DOHH2 (cell line): ENCODE results near the gene MS4A7.

ENCODE experiments used
- H3F3A ChIP-seq: fragments of 200-600 bp; sonication (generic), shearing (Covaris generic); 2 replicates; pipeline ENCODE4 v1.6.0; 2016; ENCODE audit warnings: antibody characterized with exemption, mild to moderate bottlenecking; ENCODE audit not compliant: control insufficient read depth, insufficient read depth
- H3K27ac ChIP-seq: fragments of 200-600 bp; sonication (generic); 2 replicates; pipeline ENCODE4 v1.5.1; 2014; ENCODE audit warnings: low read depth, mild to moderate bottlenecking, low read length, moderate library complexity
- H3K27me3 ChIP-seq: fragments of 200-600 bp; sonication (generic); 2 replicates; pipeline ENCODE4 v1.6.1; 2014; ENCODE audit warnings: mild to moderate bottlenecking, low read length, mixed read lengths; ENCODE audit not compliant: control insufficient read depth
- H3K36me3 ChIP-seq: fragments of 200-600 bp; sonication (generic); 2 replicates; pipeline ENCODE4 v1.6.1; 2014; ENCODE audit warnings: mild to moderate bottlenecking, low read length, moderate library complexity, mixed read lengths; ENCODE audit not compliant: control insufficient read depth
- H3K4me1 ChIP-seq: fragments of 200-600 bp; sonication (generic); 2 replicates; pipeline ENCODE4 v1.6.1; 2014; ENCODE audit warnings: mild to moderate bottlenecking, low read length, mixed read lengths; ENCODE audit not compliant: control insufficient read depth
- H3K4me2 ChIP-seq: fragments of 200-600 bp; sonication (generic); 2 replicates; pipeline ENCODE4 v1.6.0; 2014; ENCODE audit warnings: mild to moderate bottlenecking, low read length, moderate library complexity
- H3K4me3 ChIP-seq: fragments of 200-600 bp; sonication (generic); 2 replicates; pipeline ENCODE4 v1.5.1; 2014; ENCODE audit warnings: mild to moderate bottlenecking, low read length, mixed read lengths
- H3K79me2 ChIP-seq: fragments of 200-600 bp; sonication (generic); 2 replicates; pipeline ENCODE4 v1.6.1; 2014; ENCODE audit warnings: mild to moderate bottlenecking, low read length, mixed read lengths; ENCODE audit not compliant: control insufficient read depth
- H3K9me2 ChIP-seq: fragments of 200-600 bp; sonication (generic); replicated peaks from 2 replicates; pipeline ENCODE4 v1.6.1; 2014; ENCODE audit warnings: mild to moderate bottlenecking, low read length, mixed read lengths; ENCODE audit not compliant: control insufficient read depth
- H3K9me3 ChIP-seq: fragments of 200-600 bp; sonication (generic); 2 replicates; pipeline ENCODE4 v1.6.1; 2014; ENCODE audit warnings: antibody characterized with exemption, low read length, mixed read lengths; ENCODE audit not compliant: control insufficient read depth, insufficient read depth
- H4K20me1 ChIP-seq: fragments of 200-600 bp; sonication (generic); 2 replicates; pipeline ENCODE4 v1.6.0; 2014; ENCODE audit warnings: low read depth, mild to moderate bottlenecking, antibody characterized with exemption, low read length, moderate library complexity; ENCODE audit not compliant: control insufficient read depth, insufficient read depth
- CTCF ChIP-seq: fragments of 200-600 bp; sonication (generic); IDR thresholded peaks from one replicate; pipeline ENCODE4 v1.5.1; 2014; ENCODE audit warnings: antibody characterized with exemption, mild to moderate bottlenecking, low read depth, low read length; ENCODE audit not compliant: poor library complexity, severe bottlenecking
- EZH2phosphoT487 ChIP-seq: fragments of 200-600 bp; sonication (generic); IDR thresholded peaks from 2 replicates; pipeline ENCODE4 v1.6.1; 2017; ENCODE audit warnings: borderline replicate concordance, mild to moderate bottlenecking, antibody characterized with exemption, low read length, moderate library complexity, mixed read lengths

MS4A7 gene

DNA sequence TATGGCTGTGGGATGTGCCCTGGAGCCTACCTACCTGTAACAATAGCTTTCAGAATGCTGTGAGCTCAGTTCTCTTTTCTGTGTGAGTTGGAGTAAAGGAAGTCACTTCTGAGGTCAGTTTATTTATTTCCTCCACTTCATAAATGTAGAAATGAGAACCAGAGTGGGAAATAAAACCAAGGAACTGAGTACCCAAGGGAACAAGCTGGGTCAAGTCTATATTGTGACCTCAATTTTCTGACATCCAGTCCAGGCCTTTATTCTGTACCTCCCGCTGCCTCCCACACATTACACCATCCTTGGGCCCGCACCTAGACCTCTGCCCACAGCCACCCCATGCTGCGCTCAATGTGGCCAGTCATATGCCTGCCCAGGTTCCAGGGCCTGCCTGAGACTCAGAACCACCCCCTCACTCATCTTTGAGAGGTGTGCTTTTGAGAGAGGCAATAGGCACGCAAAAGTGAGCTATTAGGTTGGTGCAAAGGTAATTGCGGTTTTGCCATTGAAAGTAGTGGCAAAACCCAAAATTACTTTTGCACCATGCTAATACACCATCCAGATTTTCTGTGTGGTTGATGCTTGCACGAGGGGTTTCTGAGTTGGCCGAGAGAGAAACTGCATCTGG, 41.5 kb upstream of the MS4A7 start:
- TF ChIP-seq CTCF: no peak
- TF ChIP-seq EZH2phosphoT487: no peak
- no peaks in the 10 kb centered on the region for H3K27me3 ChIP-seq
- H3K9me3 ChIP-seq: no peaks in the 10 kb centered on the region
- H3K4me2 ChIP-seq: no peak overlapping the region
- no peaks in the 10 kb centered on the region for H3K36me3 ChIP-seq
- no peak overlapping the region for H3K4me3 ChIP-seq
- no peaks in the 10 kb centered on the region for H3F3A ChIP-seq
- H3K9me2 ChIP-seq: no peaks in the 10 kb centered on the region
- H4K20me1 ChIP-seq: no peaks in the 10 kb centered on the region
- no peak overlapping the region for H3K27ac ChIP-seq
- H3K4me1 ChIP-seq: no peaks in the 10 kb centered on the region
- H3K79me2 ChIP-seq: no peaks in the 10 kb centered on the region

GRCh38 chr11:60338053-60338452, 40.3 kb upstream of the MS4A7 start:
- Histone ChIP-seq H3K4me3 (no peak overlapping the region), H3K79me2 (no peaks in the 10 kb centered on the region), H3K27me3 (no peaks in the 10 kb centered on the region), H3K9me2 (no peaks in the 10 kb centered on the region), H3K4me1 (no peaks in the 10 kb centered on the region), H4K20me1 (no peaks in the 10 kb centered on the region), H3K4me2 (no peak overlapping the region), H3F3A (no peaks in the 10 kb centered on the region), H3K9me3 (no peaks in the 10 kb centered on the region), H3K27ac (no peak overlapping the region), H3K36me3 (no peaks in the 10 kb centered on the region)
- no peak for TF ChIP-seq EZH2phosphoT487
- no peak for TF ChIP-seq CTCF

GRCh38 chr11:60339356-60339755, 39.0 kb upstream of the MS4A7 start:
- no peak overlapping the region for H3K4me3 ChIP-seq
- no peaks in the 10 kb centered on the region for H3K36me3 ChIP-seq
- H3K9me3 ChIP-seq: no peaks in the 10 kb centered on the region
- TF ChIP-seq CTCF (no peak), EZH2phosphoT487 (no peak)
- no peaks in the 10 kb centered on the region for H3F3A ChIP-seq
- no peak overlapping the region for H3K4me2 ChIP-seq
- H3K79me2 ChIP-seq: no peaks in the 10 kb centered on the region
- H3K4me1 ChIP-seq: no peaks in the 10 kb centered on the region
- H3K9me2 ChIP-seq: no peaks in the 10 kb centered on the region
- no peaks in the 10 kb centered on the region for H3K27me3 ChIP-seq
- no peak overlapping the region for H3K27ac ChIP-seq
- no peaks in the 10 kb centered on the region for H4K20me1 ChIP-seq
